NCI-H446 (cell line): Measurements from ENCODE around the gene AFAP1.

ENCODE experiments used
- DNase-seq, 2 experiments: peaks; one replicate each; lab custom pipeline; 2025; lab: John Stamatoyannopoulos, UW

The AFAP1 gene

DNA sequence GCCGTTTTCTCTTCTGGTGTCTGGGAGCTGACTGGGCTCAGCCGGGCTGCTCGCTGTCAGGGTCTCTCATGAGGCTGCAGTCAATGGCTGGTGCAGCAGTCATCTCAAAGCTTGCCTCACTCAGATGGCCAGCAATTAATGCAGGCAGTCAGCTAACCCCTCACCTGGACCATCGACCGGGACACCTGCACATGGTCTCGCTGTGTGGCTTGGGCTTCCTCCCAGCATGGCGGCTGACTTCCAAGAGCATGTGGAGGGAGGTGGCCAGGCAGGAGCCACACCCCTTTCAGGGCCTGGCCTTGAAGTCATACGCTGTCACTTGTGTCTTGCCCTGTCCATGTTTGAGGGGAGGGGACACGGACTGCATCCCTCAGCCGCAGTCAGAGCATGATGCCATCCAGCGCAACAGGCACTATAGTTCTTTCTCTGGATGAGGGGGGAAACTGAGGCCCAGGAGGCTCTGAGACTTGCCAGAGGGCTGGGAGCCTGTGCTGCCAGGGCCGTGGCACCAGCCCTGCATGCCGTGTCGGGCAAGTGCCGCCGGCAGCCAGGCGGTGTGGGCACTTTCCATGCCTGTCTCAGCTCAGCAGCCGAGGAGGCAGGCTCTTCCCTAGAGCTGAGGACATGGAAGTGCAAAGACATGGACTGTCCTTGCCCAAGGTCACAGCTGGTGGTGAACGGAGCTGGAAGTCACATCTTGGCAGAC, 201.8 kb downstream of the AFAP1 start:
- no peak for DNase-seq

- DNase-seq = no peak
Observed at GRCh38 chr4:7737268-7737645, 202.4 kb downstream of the AFAP1 start.

- DNase-seq = no peak
Observed at GRCh38 chr4:7736436-7737267, 203.0 kb downstream of the AFAP1 start.

DNA sequence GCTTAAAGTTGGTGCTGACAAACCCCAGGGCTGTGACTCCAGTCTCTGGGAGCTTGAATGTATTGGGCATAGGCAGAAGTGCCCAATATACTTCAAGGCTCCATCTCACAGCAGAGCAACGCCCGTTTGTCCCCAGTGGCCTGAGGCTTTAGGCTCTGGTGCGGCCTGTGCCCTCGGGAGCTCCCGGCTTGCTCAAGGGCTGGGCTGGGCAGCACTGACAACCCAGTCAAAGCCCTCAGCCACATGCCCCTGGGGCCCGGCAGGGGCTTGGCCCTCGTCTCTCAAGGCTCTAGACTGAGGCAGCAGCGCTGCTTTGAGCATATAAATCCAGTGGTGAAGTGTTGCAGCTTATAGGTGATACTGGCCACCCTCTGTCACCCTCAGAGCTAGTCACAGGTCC, 203.7 kb downstream of the AFAP1 start:
- DNase-seq = no peak

GRCh38 chr4:7735395-7735794, 204.3 kb downstream of the AFAP1 start:
- DNase-seq = no peak

GRCh38 chr4:7734651-7735260, 204.9 kb downstream of the AFAP1 start:
- DNase-seq = no peak

DNA sequence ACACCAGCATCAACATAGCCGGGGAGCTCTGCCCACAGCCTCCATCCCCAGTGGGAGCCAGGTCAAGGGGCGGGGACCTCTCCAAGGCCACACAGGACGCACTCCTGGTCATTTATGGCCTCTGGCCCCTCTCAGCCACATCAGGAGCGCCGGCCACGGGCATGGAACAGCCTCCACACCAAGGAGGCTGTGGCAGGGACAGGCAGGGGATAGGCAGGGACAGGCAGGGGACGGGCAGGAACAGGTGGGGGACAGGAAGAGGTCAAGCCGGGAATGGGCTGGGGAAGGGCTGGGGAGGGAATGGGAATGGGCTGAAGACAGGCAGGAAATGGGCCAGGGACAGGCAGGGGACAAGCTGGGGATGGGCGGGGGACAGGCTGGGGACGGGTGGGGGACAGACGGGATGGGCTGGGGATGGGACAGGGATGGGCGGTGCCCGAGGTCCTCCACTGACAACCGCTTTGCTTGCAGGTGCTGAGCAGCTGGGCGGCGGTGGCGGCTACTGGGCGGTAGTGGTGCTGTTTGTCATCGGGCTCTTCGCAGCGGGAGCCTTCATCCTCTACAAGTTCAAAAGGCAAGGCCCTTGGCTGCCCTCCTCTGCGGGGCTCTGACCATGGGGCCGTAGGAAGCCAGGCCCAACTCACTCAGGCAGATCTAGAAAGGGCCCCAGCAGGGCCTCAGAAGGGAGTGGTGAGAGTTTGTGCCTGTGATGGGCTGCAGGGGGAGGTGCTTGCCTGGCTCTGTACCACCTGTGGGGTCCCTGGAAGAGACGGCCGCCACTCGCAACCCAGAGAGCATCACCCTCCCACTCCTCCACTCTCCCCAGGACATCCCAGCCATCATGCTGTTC, 205.6 kb downstream of the AFAP1 start:
- no peak for DNase-seq

GRCh38 chr4:7733201-7733600, 206.5 kb downstream of the AFAP1 start:
- no peak for DNase-seq

- no peak for DNase-seq
Observed at GRCh38 chr4:7732263-7732662, 207.4 kb downstream of the AFAP1 start.

DNA sequence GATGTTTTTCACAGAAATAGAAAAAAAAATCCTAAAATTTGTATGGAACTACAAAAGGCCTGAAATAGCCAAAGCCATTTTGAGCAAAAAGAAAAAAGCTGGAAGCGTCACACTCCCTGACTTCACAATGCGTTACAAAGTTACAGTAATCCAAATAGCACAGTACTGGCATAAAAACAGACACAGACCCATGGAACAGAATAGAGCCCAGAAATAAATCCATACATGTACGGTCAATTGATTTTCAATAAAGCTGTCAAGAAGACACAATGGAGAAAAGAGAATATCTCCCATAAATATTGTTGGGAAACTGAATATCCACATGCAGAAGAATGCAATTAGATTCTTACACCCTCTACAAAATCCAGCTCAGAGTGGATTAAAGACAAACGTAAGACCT, 208.2 kb downstream of the AFAP1 start:
- no peak for DNase-seq

- no peak for DNase-seq
Observed at GRCh38 chr4:7727749-7728148, 211.9 kb downstream of the AFAP1 start.

DNA sequence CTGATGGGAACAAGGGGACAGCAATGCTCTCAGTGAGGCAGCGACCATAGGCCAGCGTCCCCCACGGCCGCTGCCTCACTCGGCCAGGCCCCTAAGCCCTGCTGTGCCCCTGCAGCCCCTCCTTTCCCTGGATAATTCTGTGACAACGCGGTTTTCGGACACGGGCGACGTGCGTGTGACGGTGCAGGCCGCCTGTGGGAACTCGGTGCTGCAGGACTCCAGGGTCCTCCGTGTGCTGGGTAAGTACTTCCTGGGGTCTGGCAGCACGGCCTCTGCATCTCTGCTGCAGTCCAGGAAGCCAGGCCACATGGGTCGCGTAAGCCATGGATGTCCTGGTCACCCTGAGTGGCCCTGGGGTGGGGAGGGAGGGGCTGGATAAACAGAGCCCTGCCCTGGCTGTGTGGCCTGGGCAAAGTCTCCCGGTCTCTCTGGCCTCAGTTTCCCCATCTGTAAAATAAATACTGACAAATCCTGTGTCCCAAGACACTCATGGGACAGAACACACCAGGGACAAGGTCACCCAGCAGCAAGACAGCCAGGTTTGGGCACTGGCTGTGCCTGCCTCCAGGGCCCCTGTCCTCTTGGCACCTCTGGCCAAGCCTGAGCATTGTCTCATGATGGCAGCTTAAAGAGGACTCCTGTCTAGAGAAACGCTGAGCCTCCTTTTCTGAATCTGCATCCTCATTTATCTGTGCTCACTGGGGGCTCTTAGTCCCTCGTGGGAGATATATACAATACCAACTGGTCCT, 212.8 kb downstream of the AFAP1 start:
- no peak for DNase-seq

DNA sequence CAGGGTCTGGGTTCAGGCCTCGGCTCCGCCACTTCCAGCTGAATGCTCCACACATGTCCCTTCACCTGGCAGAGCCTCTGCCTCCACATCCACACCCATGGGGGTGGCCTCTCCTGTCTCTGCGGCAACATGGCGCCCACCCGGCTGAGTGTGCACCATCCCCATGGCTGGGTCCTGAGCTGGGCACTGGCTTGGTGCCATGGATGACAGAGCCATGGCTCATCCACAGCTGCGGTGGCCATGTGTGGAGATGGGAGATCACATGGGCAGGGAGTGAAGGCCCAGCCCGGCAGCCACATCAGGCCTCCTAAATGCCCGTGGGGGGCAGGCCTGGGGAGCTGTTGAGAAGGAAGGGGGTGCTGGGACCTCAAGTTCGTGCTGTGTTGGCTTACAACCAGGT, 213.7 kb downstream of the AFAP1 start:
- no peak for DNase-seq

DNA sequence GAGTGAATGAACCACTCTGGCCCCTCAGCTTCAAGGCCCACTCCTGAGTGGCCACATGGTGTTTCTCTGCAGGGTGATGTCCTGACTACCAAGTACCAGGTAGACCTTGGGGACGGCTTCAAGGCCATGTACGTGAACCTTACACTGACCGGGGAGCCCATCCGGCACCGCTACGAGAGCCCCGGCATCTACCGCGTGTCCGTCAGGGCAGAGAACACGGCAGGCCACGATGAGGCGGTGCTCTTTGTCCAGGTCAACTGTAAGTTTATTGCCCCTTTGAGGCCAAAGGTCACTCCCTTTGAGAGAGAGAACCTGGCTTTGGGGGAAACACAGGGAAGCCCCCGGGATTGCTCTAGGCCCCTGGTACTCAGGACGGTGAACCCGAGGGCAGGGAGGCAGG, 216.0 kb downstream of the AFAP1 start:
- DNase-seq = no peak

DNA sequence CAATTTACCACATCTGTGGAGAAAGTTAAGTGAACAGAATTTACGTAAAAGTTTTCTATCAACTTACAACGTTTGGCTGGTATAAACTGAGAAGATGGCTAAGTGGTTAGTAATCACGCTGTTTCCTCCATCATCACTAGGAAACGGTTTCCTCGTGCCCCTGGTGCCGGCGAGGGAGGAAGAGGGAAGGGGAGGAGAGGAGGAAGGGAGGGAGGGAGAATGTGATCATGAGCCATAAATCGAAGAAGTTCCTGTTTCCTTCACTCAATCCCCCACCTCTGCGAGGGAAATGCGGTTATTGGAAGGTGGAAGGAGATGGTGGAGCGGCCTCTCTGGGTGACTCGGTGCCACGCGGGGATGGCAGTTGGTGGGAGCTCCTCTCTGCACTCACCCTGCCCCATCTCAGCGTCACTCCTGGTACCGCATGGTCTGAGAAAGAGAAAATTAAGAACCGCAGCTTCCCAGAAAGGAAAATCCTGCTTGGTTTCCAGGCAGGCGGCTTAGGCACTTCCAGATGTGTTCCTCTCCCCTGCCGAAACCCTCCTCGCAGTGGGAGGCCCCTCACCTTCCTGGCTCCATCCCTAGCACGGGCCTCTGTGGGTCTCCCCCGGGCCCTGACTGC, 216.8 kb downstream of the AFAP1 start:
- no peak for DNase-seq

DNA sequence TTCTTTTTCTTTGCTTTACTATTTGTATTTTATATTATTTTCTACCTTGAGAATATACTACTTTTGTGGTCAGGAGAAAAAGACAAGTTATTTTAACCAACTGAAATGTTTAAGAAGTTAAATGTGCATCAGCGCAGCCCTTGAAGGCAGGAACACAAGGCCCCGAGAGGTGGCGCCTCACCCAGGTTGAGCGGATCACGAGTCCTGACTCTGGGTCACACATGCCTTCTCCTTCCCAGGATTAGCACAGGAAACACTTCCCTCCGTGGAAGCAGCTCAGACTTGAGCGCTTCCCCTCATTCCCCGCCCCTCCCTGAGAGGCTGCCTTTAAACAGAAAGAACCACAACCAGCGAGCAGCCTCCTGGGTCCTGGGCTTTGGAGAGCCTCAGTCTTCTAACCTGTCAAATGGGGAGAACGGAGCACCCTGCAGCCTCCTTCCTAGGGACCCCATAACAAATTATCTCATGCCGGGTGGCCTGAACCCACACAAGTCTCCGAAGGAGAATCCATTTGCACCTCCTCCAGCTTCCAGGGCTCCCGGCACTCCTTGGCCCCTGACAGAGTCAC, 217.6 kb downstream of the AFAP1 start:
- no peak for DNase-seq

DNA sequence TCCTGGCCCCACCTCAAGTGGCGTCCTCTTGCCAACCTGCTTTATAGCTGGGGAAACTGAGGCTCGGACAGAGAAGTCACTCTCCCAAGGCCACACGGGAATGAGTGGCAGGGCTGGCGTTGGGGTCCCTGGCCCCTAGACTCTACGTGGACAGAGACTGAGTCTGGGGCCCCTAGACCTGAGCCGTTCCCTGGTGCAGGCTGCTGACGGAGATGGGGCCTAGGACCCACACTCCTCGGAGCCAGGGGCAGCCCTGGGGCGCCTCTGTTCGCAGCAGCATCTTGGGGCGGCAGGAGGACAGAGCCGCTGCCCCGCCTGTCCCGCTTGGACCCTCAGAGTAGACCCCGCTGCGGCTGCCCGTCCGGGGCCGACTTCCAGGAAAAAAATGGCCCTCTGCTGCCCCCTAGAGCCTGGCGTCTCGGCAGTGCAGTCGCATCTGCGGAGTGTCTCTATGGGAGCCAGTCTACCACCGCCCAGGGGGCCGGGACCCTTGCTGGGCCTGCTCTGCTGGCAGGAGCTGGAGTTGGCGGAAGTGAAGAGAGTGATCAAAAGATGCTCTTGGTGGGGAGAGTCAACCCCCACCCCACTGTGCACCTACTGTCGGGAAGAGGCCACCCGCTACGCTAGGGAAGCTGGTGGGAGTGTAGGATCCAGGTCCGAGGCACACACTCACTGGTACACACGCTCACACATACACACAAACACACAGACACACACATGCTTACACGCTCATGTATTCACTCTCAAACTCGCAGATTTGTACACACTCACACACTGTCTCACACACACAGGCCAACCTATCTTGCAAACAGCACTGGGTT, 220.1 kb downstream of the AFAP1 start:
- DNase-seq = peak in 1 of 2 experiments; percentile 16

DNA sequence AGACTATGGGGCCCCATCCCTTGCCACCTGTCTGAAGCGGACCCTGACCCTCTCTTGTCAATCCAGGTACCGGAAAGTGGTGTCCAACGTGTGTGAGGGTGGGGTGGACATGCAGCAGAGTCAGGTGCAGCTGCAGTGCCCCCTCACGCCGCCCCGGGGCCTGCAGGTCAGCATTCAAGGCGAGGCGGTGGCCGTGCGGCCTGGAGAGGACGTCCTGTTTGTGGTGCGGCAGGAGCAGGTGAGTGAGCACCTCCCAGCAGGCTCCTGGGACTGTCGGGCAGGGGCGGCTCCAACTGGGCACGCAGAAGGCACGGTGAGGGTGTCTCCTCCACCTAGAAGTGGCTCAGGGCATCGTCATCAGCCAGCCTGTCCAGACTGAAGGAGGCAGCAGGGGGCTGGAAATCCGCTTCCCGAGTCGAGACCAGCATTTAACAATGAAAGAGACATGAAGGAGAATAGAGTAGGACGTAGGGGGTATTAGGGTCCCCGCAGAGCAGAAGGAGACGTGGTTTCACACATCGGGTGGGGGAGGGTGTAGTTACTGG, 221.6 kb downstream of the AFAP1 start:
- no peak for DNase-seq

- no peak for DNase-seq
Observed at GRCh38 chr4:7717161-7717560, 222.5 kb downstream of the AFAP1 start.
